Right renal cortex interstitium (tissue), 3 donors: ENCODE measurements around the gene XPR1. TPM values are rescaled to one million over a fixed set of nuclear protein-coding genes. Genes with fewer than 3 reads are reported as not detected.
"Not testable (repeated sequence)": the region's sequence is repeated elsewhere in the genome, so short reads cannot be mapped to it uniquely, and the experiment has no call there.

Experiments used
- DNase-seq, 3 donors: peaks; one replicate each; pipeline ENCODE4 v3.0.0-alpha.2; 2013; ENCODE audit warnings: low read depth in 3 of 3, low spot score in 2 of 3
- polyA plus RNA-seq, 3 donors: library from polyadenylated mRNA; unstranded; fragments of 120-200 nt; gene quantifications; one replicate each; pipeline ENCODE4 v1.2.1, GENCODE V29; 2013; ENCODE audit not compliant: insufficient read length in 3 of 3

XPR1 gene
- polyA plus RNA-seq, 3 donors, result 36.6 to 40.1 (median 40.0) TPM

- DNase-seq, result no peak
Measured at GRCh38 chr1:180642781-180643180, 11.0 kb downstream of the XPR1 start.

DNA sequence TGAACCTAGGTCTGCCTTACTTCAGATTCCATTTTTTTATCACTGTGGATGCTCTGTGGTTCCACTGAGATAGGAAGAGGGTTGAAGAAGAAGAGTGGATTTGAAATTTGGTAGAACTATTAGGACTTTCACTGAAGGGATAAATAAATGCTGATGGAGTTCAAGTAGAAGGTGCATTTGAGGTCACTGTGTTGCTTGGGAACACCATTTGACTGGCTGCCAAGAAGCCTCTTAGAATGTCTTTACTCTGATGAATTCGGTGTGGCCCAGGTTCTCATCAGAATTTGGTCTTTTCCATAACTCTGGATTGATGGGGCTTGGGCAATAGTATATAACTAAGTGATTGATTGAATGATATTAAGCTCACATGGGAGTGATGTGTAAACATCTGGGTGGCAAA is 11.9 kb downstream of the XPR1 start:
- DNase-seq, result no peak

DNA sequence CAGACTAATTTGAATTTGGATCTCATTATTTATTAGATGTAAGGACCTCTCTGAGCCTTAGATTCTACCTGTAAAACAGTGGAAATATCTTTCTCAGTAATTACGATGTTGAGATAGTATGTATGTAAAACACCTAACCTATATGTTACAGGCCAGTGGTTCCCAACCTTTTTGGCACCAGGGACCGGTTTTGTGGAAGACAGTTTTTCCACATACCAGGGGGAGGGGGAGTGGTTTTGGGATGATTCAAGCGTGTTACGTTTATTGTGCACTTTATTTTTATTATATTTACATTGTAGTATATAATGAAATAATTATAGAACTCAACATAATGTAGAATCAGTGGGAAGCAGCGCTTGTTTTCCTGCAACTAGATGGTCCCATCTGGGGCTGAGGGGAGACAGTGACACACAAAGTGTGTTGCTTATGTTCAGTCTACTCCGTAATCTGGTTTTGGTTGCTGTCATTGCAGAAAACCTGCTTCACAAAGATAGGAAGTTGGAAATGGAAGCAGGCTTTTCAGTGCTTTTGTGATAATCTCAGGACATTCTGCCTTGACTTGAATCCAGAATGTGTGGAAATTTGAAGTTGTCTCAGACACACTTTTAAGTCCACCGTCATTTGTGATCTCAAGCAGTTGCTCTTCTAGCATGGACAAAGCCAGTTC is 12.8 kb downstream of the XPR1 start:
- no peak for DNase-seq

GRCh38 chr1:180645261-180645660 is 13.4 kb downstream of the XPR1 start:
- not testable (repeated sequence) for DNase-seq

DNA sequence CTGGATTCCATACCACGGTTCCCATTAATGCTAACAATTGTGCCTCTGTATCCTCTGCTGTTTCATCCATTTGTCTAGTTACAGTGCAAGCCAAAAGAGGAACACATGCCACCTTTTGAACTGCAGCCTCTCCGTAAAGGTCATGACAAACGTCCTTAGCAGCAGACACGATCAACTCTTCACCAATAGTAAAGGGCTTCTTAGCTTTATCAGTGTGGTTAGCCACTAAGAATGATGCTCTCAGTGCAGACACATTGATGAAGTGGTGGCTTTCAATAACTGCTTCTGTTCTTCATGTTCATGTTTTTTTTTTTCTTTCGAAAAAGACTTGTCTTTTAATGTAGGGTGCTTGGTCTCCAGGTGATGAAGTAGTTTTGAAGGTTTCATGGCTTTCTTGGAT is 14.3 kb downstream of the XPR1 start:
- DNase-seq, result no peak

- DNase-seq, result no peak
Measured at GRCh38 chr1:180646547-180646946, 14.7 kb downstream of the XPR1 start.

- DNase-seq, result no peak
Measured at GRCh38 chr1:180652792-180653191, 21.0 kb downstream of the XPR1 start.

DNA sequence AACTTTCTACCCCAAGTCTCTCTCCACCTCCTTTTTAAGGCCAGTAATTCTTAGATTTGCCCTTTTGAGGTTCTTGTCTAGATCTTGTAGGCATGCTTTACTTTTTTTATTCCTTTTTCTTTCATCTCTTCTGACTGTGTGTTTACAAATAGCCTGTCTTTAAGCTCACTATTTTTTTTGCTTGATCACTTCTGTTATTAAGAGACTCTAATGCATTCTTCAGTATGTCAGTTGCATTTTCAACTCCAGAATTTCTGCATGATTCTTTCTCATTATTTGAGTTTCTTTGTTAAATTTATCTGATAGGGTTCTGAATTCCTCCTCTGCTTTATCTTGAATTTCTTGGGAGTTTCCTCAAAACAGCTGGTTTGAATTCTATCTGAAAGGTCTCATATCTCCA is 30.9 kb downstream of the XPR1 start:
- DNase-seq, result no peak

DNA sequence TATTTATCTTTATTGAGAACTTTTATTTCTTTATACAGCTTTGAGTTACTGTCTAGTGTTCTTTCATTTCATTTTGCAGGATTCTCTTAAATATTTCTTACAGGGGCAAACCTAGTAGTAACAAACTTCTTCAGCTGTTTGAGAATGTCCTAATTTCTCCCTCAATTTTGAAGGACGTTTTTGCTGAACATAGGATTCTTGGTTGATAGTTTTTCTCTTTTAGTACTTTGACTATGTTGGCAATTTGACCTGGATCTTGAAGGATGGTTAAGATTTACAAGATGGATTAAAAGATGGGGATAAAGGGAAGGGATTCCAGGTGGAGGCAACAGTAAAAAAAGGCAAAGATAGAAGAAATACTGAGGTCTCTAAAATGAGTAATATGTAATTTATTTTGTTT is 38.9 kb downstream of the XPR1 start:
- peak in 1 of 3 donors; percentile 6 for DNase-seq

GRCh38 chr1:180672105-180672504 is 40.3 kb downstream of the XPR1 start:
- DNase-seq, result no peak

- no peak for DNase-seq
Measured at GRCh38 chr1:180672505-180672904, 40.7 kb downstream of the XPR1 start.

DNA sequence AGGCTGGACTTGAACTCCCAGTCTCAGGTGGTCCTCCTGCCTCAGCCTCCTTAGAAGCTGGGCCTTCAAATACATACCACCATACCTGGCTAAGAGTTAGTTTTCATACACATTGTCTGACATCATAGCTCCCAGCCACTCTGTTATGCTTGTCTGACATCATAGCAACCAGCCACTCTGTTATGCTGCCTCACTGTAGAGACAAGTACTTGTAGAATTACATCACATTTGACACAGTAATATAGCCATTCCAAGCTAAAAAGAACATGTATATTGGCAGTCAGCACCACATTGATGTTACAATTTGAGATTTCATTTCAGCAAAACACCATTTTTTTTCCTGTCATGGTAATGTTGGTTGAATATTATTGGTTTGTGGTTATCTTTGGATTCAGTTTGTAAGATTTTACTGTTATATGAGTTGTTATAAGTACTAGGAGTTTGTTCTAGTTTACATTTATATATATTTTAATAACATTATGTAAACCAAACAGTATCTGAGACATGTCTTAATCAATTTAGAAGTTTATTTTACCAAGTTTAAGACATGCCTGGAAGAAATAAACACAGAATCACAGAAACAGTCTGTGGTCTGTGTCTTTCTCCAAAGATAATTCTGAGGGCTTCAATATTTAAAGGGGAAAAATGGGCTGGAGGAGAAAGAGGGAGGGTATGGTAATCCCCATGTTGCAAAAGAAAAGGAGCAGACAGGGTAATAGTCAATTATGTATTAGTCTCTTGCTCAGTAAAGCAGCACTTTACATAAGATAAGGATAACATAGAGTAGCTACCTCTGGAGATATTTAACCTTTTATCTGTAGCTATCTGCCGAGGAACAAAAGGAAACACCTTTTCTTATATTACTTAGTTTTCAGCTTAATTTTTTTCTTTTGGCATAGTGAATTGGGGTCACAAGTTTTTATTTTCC is 43.0 kb downstream of the XPR1 start:
- no peak for DNase-seq

- no peak for DNase-seq
Measured at GRCh38 chr1:180675586-180675985, 43.8 kb downstream of the XPR1 start.

- no peak for DNase-seq
Measured at GRCh38 chr1:180680558-180681144, 48.8 kb downstream of the XPR1 start.

GRCh38 chr1:180683117-180683516 is 51.3 kb downstream of the XPR1 start:
- not testable (repeated sequence) for DNase-seq

GRCh38 chr1:180691322-180691913 is 59.6 kb downstream of the XPR1 start:
- DNase-seq, result no peak

- no peak for DNase-seq
Measured at GRCh38 chr1:180693564-180694244, 61.9 kb downstream of the XPR1 start.

DNA sequence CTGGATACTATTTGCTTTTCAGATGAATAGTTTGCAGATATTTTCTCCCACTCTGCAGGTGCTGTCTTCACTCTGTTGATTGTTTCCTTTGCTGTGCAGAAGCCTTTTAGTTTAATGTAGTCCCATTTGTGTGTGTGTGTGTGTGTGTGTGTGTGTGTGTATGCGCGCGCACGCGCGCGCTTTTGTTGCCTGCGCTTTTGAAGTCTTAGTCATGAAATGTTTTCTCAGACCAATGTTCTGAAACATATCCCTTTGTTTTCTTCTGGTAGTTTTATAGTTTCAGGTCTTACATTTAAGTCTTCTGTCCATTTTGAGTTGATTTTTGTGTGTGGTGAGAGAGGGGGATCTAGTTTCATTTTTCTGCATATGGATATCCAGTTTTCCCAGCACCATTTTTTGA is 63.5 kb downstream of the XPR1 start:
- no peak for DNase-seq

GRCh38 chr1:180696361-180696760 is 64.5 kb downstream of the XPR1 start:
- DNase-seq, result no peak

DNA sequence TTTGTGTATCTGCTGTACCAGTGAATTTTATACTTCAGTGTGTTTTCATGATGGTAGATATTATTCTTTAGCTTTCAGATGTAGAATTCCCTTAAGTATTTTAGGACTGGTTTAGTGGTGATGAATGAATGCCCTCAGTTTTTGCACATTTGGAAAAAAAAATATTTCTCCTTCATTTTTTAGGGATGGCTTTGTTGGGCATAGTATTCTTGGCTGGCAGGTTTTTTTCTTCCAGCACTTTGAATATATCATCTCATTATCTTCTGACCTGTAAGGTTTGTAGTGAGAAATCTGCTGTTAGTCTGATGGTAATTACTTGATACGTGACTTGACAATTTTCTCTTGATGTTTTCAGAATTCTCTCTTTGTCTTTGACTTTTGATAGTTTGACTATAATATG is 66.8 kb downstream of the XPR1 start:
- DNase-seq, result no peak

- DNase-seq, result not testable (repeated sequence)
Measured at GRCh38 chr1:180702376-180702775, 70.6 kb downstream of the XPR1 start.
